Anterior cingulate cortex (tissue), 58 donors: ENCODE data around the gene GJC2.
"Not testable (repeated sequence)": the region's sequence is repeated elsewhere in the genome, so short reads cannot be mapped to it uniquely, and the experiment has no call there.

Experiments used
- DNase-seq, 58 donors: peaks; one replicate each; lab custom pipeline; 2025; lab: John Stamatoyannopoulos, UW

The GJC2 gene

DNA sequence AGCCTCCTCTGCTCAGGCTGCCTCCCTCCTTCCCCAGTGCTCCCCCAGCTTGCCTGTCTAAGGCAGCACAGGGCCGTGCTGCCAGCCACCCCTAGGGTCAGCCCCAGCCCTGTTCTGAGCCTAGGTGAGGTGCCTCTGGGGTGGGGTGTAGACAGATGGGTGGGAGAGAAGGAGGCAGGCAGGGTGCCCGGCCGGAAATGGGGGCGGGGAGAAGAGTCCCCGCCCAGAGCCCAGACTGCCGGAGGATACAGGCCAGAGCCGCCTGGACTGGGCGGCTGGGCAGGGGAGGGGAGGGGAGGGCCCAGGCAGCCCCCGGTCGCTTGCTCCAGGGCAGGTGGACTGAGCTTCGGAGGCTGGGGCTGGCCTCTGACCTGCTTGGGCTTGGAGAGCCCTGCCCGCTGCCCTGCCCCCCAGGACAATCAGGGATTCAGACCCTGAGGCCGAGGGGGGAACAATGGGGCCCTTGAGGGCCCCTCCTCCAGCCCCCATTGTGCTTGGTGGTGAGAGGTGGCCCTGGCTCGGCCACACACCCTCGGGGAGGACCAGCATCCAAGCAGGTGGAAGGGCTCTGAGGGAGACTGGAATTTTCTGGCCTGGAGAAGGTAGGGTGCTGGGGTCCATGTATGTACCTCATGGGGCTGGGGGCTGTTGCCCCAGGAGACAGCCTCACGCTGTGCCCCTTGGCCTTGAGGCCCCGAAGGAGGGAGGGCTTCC lies at the start of gene GJC2:
Gene GJC2 (plus strand): TSS at position 525 of the 714 bp plus-strand sequence. CDS start 7,829 bp downstream, outside the sequence.
- DNase-seq: peak in 36 of 58 donors; percentile 8 to 82 (median 48)

DNA sequence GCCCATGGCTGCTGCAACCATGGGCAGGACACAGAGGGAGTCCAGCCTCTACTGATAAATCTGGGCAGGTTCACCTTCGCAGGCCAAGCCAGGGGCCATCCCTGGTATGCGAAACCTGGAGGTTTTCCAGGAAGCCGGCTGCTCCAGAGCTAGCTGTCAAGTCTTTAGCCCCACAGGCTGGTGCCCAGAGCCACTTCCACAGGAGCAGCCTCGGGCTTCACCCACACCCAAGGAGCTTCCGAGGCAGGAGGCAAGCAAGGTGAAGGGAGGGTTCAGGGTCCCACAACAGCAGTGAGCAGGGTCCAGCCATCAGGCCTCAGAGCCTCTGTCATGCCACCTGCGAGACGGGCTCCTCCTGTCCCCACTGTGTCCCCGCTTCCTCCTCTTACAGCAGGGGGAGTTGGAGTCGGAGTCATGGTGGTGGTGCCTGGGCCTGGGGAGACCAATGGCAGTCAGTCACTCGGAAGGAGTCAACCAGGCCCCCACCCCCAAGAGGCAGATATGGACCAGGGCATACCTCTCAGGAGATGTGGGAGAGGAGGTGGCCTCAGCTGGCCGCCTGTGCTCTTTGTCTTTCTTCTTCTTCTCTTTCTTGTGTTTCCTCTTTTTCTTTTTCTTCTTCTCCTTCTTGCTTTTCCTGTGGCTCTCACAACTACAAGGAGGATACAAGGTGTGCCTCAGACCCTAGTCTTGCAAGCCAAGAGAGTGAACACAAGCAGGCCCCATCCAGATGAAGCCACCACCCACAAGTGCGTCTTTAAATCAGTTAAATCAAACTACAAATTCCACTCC lies 48.7 kb upstream of the GJC2 start:
- DNase-seq: no peak

DNA sequence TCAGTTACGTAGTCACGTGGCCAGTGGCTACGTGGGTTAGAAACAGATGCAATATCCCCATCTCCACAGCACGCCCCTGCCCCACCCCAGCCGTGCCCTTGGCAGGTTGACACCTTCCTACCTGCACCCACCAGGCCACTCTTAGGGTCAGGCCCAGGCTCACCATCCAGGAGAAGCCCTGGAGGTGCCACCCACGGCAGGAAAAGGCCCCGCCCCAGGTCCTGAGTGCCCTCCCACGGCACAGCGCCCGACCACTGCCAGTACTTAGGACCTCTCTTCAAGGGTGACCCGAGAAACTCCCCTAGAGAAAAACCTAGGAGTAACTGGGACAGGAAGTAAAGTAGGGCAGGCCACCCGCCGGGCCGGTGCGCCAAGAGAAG lies 48.1 kb upstream of the GJC2 start:
- DNase-seq: no peak

DNA sequence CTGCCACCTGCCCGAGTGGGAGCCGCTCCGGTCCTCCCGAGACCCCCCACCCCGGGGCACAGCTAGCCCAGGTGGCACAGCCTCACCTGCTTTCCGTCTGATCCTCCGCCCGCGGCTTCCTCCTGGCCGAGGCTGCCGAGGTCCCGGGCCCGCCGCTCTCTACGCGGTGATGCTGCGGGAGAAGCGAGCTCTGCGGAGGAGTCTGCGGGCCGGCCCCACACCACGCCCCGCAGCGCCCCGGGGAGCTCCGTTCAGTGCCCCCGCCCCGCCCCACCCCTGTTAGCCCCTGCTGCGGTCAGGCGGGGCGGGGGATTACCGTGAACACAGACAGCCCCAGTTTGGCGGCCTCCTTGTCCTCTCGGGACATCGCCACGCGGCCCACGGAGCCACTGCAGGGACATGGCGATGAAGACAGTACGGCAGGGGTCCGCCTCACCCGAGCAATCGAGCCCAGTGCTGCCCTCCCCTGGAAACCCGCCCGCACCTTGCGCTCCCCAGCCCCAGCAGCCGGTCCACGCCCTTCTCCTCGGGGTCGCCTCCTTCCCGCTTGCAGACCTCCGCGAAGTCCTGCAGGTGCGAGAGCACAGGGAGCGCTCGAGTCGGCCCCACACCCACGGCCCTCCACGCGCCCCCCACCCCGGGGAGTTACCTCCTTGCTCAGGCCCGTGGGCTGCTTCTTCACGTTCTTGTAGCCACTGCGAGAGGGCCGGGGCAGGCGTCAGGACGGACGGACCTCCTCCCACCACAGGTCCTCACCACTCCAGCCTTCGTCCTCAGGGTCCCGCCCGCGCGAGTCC lies 47.5 kb upstream of the GJC2 start:
- peak in 1 of 58 donors; percentile 39 for DNase-seq

DNA sequence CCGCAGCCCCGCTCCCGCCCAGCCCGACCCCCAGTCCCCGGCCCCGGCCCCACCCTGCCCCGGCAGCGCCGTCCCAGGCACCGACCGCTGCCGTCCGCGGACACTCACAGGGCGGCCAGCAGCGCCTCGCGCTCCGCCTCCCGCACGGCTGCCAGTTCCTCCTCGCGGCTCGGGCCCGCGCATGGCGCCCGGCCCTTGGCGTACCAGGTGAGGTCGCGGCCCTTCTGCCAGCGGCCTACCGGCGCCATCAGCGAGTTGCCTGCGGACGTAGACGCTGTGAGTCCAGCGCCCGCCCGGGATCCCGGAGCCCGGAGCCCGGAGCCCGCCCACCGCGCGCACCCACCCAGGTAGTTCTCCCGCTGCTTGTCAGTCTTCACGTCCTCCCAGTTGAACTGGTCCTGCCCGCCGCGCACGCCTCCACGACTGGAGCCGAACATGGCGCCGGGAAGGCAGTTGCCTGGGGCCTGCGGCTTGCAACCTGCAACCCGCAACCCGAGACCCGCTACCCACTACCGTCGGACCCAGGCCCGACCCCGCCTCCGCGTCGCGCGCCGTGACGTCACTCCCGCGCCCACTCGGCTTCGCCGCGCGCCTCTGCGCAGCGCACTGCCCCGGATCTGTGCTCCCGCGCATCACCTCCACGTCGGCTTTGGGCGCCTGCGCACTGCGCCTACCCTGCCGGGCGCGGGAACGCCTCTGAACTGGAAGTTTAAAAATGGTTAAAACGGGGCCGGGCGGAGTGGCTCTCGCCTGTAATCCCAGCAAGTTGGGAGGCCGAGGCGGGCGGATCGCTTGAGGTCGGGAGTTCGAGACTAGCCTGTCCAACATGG lies 46.7 kb upstream of the GJC2 start, which contains the start of gene C1orf35:
Gene C1orf35 (minus strand): TSS at position 535 of the 830 bp plus-strand sequence. CDS start 98 bp downstream, at position 437.
- DNase-seq: peak; percentile 40 to 93 (median 86)

DNA sequence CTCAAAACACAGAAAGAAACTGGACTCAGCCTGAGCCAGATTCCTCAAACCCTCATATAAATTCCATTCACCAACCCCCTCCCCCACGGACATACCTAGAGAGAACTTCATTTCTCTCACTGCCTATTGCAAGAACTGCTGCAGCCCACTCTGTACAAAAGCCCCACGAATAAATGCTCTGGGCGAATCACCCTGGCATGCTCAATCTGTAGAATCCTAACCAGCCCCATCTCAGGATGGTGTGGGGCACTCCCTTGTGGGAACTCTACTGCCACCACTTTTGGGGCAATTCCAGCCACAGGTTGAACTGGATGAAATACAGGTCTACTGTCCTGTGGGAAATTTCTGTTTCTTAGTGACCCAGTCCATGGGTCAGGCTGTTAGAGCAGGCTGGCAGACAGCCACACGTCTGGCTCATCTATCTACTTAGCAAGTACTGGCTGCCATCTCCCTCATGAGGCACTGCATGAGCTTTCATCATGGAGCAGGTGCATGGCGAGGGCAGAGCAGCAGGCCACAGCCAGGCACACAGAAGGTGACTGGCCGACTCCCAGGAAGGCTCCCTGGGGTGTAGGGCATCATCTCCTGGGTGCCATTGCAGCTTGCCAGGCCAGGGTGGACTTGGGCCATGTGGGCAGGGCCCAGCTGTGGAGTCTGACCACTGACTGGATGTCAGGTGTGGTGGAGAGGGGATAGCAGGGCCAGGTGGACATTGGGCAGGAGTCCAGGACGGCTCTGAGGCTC lies 45.0 kb upstream of the GJC2 start:
- no peak for DNase-seq

DNA sequence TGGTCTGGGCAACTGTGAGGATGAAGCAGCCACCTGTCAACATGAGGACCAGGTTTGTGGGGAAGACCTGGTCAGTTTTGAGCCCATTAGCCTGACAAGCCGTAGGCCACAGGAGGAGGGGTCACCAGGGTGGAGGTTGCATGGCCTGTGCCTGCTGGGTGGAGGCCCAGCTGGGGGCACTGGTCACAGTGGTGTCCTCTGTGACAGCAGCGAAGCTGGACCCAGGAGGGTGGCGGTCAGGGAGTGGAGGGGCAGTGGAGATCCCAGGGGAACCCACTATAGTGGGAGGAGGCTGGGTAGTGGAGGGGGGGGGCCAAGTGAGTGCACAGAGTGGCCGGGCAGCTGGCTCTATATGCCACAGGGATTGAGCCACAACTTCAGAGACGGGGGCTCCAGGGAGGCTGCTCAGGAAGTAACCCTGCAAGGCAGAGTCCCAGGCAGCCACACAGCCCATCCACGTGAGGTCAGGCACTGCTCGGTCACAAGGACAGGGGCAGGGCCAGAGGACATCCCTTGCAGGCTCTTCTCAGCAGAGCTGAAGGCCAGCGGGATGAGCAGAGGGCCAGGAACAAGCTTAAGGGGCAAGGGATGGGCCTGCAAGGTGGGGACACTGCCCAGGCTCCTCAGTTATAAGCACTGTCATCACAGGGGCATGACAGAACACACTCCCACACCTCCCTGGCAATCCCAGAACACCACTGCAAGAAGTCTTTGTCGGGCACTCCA lies 44.3 kb upstream of the GJC2 start:
- no peak for DNase-seq

DNA sequence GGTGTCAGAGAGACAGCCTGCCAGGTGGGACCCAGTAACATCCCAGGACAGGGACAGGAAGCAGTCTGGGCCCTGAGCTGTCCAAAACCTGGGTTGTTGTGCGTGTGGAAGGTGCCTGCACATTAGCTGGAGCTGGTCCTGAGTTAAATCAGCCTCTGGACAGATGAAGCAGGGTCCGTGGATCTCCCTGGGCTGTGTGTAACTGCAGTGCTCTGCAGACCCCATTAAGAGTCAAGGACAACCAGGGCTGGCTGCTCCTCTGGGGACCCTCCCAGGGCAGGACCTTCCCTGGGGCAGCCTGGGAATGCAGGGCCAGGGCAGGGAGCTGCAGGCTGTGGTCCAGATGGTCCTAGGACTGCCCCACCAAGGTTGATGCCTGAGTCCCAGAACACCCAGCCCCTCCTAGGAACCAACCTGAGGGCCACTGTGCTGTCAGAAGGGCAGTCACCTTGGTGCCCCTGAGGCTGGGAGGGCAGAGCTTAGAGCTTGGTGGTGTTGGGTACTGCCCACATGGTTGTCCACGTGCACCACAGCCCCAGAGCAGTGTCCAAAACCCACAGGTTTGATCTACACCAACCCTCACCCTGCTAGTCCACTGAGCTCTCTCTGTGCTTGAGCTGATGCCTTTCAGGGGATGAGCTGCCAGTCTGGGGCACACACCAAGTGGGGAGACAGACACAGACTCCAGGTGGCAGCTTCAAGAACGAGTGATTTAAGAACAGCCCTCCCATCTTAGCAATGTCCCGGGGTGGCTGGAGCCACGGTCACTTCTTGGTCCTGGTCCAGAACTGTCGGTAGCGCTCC lies 43.5 kb upstream of the GJC2 start:
- no peak for DNase-seq

DNA sequence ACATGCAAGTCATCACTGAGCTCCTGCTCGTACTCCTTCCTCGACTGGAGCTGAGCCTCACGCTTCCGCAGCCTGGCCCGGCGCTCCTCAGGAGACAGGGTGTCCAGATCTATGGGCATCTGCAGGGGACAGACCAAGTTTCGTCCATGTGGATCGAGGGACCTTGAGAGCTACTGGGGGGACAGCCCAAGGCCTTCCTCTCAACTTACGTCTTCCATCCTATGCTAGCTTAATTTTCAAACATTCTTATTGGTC lies 43.0 kb upstream of the GJC2 start:
- no peak for DNase-seq

DNA sequence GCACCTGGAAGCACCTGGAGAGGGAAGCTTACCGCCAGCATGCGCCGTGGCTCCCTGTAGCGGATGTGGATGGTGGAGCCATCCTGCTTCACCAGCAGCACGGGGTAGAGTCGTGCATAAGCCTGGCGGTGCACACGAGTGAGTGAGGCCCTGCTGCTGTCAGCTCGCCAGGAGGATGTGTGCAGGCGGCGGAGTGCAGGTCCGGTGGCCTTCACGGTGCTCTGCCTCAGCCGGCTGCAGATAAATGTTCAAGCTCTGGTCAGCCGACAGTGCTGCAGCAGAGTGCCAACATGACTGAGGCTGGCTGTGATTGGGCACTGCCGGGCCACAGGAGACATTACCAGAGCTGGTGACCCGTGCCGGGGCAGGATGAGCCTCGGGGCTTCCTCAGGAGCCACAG lies 42.1 kb upstream of the GJC2 start:
- DNase-seq: no peak

DNA sequence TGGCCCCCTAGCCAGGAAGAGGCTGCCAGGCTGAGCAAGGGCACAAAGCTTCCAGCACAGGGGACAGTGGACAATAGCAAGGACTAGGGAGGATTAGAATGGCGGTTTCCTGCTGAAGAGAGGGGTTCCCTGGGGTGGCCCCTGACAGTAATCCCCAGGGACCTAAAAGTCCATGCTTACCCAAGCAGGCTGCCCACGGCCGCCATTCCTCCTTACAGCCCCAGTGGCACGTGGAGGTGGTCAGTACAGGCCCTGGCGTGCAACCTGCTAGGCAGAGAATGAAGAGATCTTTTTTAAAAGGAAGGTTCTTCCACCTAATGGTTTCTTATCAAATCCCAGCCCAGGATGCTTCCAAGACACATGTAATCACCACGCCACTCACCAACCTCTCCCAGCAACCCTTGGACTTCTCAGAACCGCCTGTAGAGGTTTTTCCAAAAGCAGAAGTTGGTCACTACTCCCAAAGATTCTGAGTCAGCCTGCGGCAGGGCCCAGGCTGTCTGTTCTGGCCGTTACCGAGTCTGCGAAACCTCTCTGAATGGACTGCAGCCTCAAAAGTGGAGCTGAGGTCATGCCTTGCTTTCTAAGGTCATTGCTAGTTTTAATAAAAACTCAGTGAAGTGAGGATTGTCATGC lies 41.6 kb upstream of the GJC2 start:
- no peak for DNase-seq

DNA sequence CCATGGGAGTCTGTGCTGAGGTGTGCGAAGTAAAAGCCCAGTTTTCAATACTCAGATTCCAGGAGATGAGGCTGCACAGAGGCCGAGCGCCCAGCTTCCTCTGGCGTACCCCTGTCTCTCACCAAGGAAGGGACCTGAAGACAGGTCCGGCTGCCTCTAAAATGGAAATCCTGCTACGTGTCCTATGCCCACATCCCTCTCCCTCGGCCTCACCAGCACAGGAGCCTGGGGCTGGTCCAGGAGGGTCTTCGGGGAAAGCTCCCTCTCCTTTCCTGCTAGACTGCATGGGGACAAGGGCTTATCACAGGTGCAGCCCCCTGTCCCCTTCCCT lies 41.0 kb upstream of the GJC2 start:
- no peak for DNase-seq

DNA sequence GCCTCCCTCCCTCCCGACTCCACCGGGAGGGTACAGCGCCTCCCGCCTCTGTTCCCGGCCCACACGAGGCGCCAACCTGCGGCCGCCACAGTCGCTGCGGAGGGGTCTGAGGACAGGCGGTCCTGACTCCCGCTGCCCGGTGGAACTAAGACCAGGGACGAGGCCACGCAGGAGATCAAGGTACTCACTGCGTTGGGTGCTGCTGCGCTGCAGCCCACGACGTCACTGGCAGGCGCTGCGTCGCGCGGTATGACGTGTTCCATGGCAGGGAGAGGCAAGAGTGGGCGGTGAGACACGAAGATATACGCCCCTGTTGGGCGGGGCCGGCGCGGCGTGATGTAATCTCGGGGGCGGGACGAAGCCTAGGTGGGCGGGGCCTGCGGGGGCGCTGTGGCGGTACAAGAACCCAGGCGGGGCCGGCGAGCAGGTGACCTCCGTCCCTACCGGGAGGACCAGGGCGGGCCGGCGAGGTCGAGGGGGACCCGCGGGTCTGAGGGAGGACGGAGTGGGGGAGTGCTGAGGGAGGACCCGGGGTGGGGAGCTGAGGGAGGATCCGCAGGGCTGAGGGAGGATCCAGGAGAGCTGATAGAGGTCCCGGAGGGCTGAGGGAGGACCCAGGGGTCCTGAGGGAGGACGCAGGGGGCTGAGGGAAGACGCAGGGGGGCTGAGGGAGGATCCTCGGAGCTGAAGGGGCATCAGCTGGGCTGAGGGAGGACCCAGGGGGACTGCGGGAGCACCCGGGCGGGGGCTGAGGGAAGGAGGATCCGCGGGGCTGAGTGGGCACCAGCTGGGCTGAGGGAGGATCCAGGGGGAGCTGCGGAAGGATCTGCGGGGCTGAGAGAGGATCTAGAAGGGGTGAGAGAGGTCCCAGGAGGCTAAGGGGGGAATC lies 40.4 kb upstream of the GJC2 start, which contains the start of gene MRPL55:
Gene MRPL55 (minus strand): TSS at position 227 of the 889 bp plus-strand sequence. CDS start 1,039 bp downstream, outside the sequence.
- peak; percentile 87 to 100 (median 98) for DNase-seq

DNA sequence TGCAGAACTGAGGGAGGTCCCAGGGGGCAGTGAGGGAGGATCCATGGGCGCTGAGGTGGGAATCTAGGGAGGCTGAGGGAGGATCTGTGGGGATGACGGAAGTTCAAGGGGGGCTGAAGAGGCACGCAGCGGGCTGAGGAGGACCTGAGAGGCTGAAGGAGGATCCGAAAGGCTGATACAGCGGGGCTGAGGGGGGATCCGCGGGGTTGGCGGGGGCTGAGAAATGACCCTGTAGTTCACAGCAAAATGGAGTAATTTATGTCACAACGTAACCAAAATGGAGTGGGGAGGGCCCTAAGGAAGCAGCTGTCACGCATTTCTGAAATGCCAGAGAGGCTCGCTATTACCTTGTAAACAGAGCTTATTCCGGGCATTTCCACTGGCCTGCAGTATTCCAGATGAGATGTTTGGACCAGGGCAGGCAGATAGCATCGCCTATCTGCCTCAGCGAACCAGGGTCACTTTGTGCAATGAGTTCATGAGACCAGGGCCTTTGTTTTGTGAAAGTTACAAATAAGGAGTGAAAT lies 39.7 kb upstream of the GJC2 start:
- DNase-seq: peak in 2 of 58 donors; percentile 57 to 61

DNA sequence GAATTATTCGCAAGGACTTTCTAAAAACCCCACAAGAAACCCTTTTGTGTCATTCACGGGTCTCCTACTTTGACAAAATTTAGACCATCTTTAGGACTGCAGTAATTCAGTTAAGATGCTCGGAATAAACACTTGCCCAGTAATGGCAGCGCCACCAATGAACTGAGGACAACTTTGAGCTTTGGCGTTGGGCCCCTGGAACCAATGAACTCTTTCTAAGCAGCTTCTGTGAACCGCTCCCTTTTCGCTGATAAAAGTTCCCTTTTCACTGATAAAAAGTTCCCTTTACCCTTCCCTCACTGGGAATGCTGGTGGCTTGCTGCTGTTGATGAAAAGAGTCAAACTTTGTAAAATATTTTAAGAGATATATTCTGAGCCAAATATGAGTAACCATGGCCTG lies 39.2 kb upstream of the GJC2 start:
- DNase-seq: no peak

DNA sequence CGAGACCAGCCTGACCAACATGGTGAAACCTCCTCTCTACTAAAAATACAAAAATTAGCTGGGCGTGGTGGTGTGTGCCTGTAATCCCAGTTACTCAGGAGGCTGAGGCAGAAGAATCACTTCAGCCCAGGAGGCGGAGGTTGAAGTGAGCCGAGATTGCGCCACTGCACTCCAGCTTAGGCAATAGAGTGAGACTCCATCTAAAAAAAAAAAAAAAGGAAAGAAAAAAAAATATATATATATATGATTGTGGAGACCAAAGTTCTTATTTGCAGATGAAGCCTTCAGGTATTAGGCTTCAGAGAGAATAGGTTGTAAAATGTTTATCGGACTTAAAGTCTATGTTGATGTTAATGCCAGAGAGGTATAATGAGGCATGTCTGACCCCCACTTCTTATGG lies 38.4 kb upstream of the GJC2 start:
- DNase-seq: not testable (repeated sequence)
